ENCODE results near the gene RASSF1. TPM values are rescaled to one million over a fixed set of nuclear protein-coding genes. Genes with fewer than 3 reads are reported as not detected.

The RASSF1 gene
- total and polyA plus RNA-seq, 5 donors, result 15.6 to 20.4 (median 15.9) TPM

- Histone ChIP-seq H3K27ac (ENCODE audit: low read length) (peak overlapping the region; percentile 96), H3K4me3 (ENCODE audit: low read length) (peak overlapping the region; percentile 85), H3K4me1 (ENCODE audit: control insufficient read depth, insufficient read depth, low read length) (peaks cover 9% of the 10 kb centered on the region), H3K9me3 (ENCODE audit: control insufficient read depth, low read length) (no peaks in the 10 kb centered on the region), H3K27me3 (ENCODE audit: control insufficient read depth, insufficient read depth) (no peaks in the 10 kb centered on the region)
- intact Hi-C loops (cut with DNase I), result loop anchor here in 1 of 4 donors (5.0 kb wide), 1 partner anchor 95 kb away; no protein-coding TSS in a partner anchor
- 13% methylated on average over 14 of the region's 14 CpGs for WGBS
- ATAC-seq, result no peak
- no peak for DNase-seq
Observed at GRCh38 chr3:50322115-50322385, 18.6 kb downstream of the RASSF1 start.

- H3K27ac ChIP-seq (ENCODE audit: low read length), result peak overlapping the region; percentile 96
- ATAC-seq (peak; percentile 35 to 76), DNase-seq (peak; percentile 91 to 97 (median 96))
- H3K9me3 ChIP-seq (ENCODE audit: control insufficient read depth, low read length), result no peaks in the 10 kb centered on the region
- WGBS, result 1% methylated on average over 59 of the region's 59 CpGs
- H3K4me3 ChIP-seq (ENCODE audit: low read length), result peak overlapping the region; percentile 85
- H3K27me3 ChIP-seq (ENCODE audit: control insufficient read depth, insufficient read depth), result no peaks in the 10 kb centered on the region
- peaks cover 9% of the 10 kb centered on the region for H3K4me1 ChIP-seq (ENCODE audit: control insufficient read depth, insufficient read depth, low read length)
- intact Hi-C loops (cut with DNase I), result loop anchor here in 1 of 4 donors (5.0 kb wide), 1 partner anchor 94 kb away; no protein-coding TSS in a partner anchor
Observed at GRCh38 chr3:50321336-50322114, 19.1 kb downstream of the RASSF1 start.

- no peaks in the 10 kb centered on the region for H3K9me3 ChIP-seq (ENCODE audit: control insufficient read depth, low read length)
- under 1% methylated on average over 45 of the region's 45 CpGs for WGBS
- no peaks in the 10 kb centered on the region for H3K27me3 ChIP-seq (ENCODE audit: control insufficient read depth, insufficient read depth)
- H3K4me3 ChIP-seq (ENCODE audit: low read length), result peak overlapping the region; percentile 85
- intact Hi-C loops (cut with DNase I), result loop anchor here in 1 of 4 donors (5.0 kb wide), 1 partner anchor 94 kb away; no protein-coding TSS in a partner anchor
- DNase-seq (peak; percentile 79 to 93 (median 93)), ATAC-seq (peak; percentile 9 to 59)
- peak overlapping the region; percentile 88 for H3K27ac ChIP-seq (ENCODE audit: low read length)
- peaks cover 9% of the 10 kb centered on the region for H3K4me1 ChIP-seq (ENCODE audit: control insufficient read depth, insufficient read depth, low read length)
Observed at GRCh38 chr3:50320853-50321335, 19.7 kb downstream of the RASSF1 start.

GRCh38 chr3:50319894-50320625 lies 20.6 kb downstream of the RASSF1 start:
- Histone ChIP-seq H3K9me3 (ENCODE audit: control insufficient read depth, low read length) (no peaks in the 10 kb centered on the region), H3K27me3 (ENCODE audit: control insufficient read depth, insufficient read depth) (no peaks in the 10 kb centered on the region), H3K27ac (ENCODE audit: low read length) (peak overlapping the region; percentile 88), H3K4me1 (ENCODE audit: control insufficient read depth, insufficient read depth, low read length) (peaks cover 9% of the 10 kb centered on the region), H3K4me3 (ENCODE audit: low read length) (peak overlapping the region; percentile 85)
- 70% methylated on average over 29 of the region's 29 CpGs for WGBS
- DNase-seq, result peak in 1 of 3 donors; percentile 67
- intact Hi-C loops (cut with DNase I), result loop anchor here in 1 of 4 donors (5.0 kb wide), 1 partner anchor 93 kb away; no protein-coding TSS in a partner anchor
- ATAC-seq, result no peak

- 75% methylated on average over 16 of the region's 16 CpGs for WGBS
- intact Hi-C loops (cut with DNase I), result no loop called here
- DNase-seq, result peak in 1 of 3 donors; percentile 52
- Histone ChIP-seq H3K4me1 (ENCODE audit: control insufficient read depth, insufficient read depth, low read length) (peaks cover 8% of the 10 kb centered on the region), H3K4me3 (ENCODE audit: low read length) (no peak overlapping the region), H3K27ac (ENCODE audit: low read length) (no peak overlapping the region), H3K9me3 (ENCODE audit: control insufficient read depth, low read length) (no peaks in the 10 kb centered on the region), H3K27me3 (ENCODE audit: control insufficient read depth, insufficient read depth) (no peaks in the 10 kb centered on the region)
- no peak for ATAC-seq
Observed at GRCh38 chr3:50319181-50319893, 21.3 kb downstream of the RASSF1 start.

- intact Hi-C loops (cut with DNase I), result no loop called here
- DNase-seq (peak in 2 of 3 donors; percentile 66 to 70), ATAC-seq (no peak)
- Histone ChIP-seq H3K4me3 (ENCODE audit: low read length) (no peak overlapping the region), H3K27me3 (ENCODE audit: control insufficient read depth, insufficient read depth) (no peaks in the 10 kb centered on the region), H3K27ac (ENCODE audit: low read length) (no peak overlapping the region), H3K4me1 (ENCODE audit: control insufficient read depth, insufficient read depth, low read length) (peaks cover 4% of the 10 kb centered on the region), H3K9me3 (ENCODE audit: control insufficient read depth, low read length) (no peaks in the 10 kb centered on the region)
- WGBS, result 72% methylated on average over 10 of the region's 10 CpGs
Observed at GRCh38 chr3:50318615-50319014, 22.0 kb downstream of the RASSF1 start.

GRCh38 chr3:50318163-50318562 lies 22.5 kb downstream of the RASSF1 start:
- H3K4me3 ChIP-seq (ENCODE audit: low read length), result no peak overlapping the region
- intact Hi-C loops (cut with DNase I), result no loop called here
- 87% methylated on average over 11 of the region's 11 CpGs for WGBS
- no peak overlapping the region for H3K27ac ChIP-seq (ENCODE audit: low read length)
- DNase-seq (peak in 1 of 3 donors; percentile 51), ATAC-seq (no peak)
- H3K4me1 ChIP-seq (ENCODE audit: control insufficient read depth, insufficient read depth, low read length), result peaks cover 4% of the 10 kb centered on the region
- H3K27me3 ChIP-seq (ENCODE audit: control insufficient read depth, insufficient read depth), result no peaks in the 10 kb centered on the region
- no peaks in the 10 kb centered on the region for H3K9me3 ChIP-seq (ENCODE audit: control insufficient read depth, low read length)

GRCh38 chr3:50317300-50317699 lies 23.3 kb downstream of the RASSF1 start:
- no peak overlapping the region for H3K4me3 ChIP-seq (ENCODE audit: low read length)
- intact Hi-C loops (cut with DNase I), result no loop called here
- 49% methylated on average over 6 of the region's 6 CpGs for WGBS
- H3K4me1 ChIP-seq (ENCODE audit: control insufficient read depth, insufficient read depth, low read length), result peaks cover 4% of the 10 kb centered on the region
- ATAC-seq (no peak), DNase-seq (peak in 2 of 3 donors; percentile 70 to 75)
- no peaks in the 10 kb centered on the region for H3K9me3 ChIP-seq (ENCODE audit: control insufficient read depth, low read length)
- no peaks in the 10 kb centered on the region for H3K27me3 ChIP-seq (ENCODE audit: control insufficient read depth, insufficient read depth)
- H3K27ac ChIP-seq (ENCODE audit: low read length), result peak overlapping the region; percentile 9

GRCh38 chr3:50316657-50317242 lies 23.9 kb downstream of the RASSF1 start:
- WGBS, result 67% methylated on average over 9 of the region's 9 CpGs
- H3K4me3 ChIP-seq (ENCODE audit: low read length), result no peak overlapping the region
- intact Hi-C loops (cut with DNase I), result no loop called here
- H3K27ac ChIP-seq (ENCODE audit: low read length), result no peak overlapping the region
- no peaks in the 10 kb centered on the region for H3K27me3 ChIP-seq (ENCODE audit: control insufficient read depth, insufficient read depth)
- peaks cover 4% of the 10 kb centered on the region for H3K4me1 ChIP-seq (ENCODE audit: control insufficient read depth, insufficient read depth, low read length)
- ATAC-seq (peak in 1 of 2 donors; percentile 3), DNase-seq (peak in 1 of 3 donors; percentile 62)
- no peaks in the 10 kb centered on the region for H3K9me3 ChIP-seq (ENCODE audit: control insufficient read depth, low read length)

GRCh38 chr3:50314816-50315215 lies 25.8 kb downstream of the RASSF1 start:
- Histone ChIP-seq H3K9me3 (ENCODE audit: control insufficient read depth, low read length) (no peaks in the 10 kb centered on the region), H3K27ac (ENCODE audit: low read length) (no peak overlapping the region), H3K27me3 (ENCODE audit: control insufficient read depth, insufficient read depth) (no peaks in the 10 kb centered on the region), H3K4me1 (ENCODE audit: control insufficient read depth, insufficient read depth, low read length) (no peaks in the 10 kb centered on the region), H3K4me3 (ENCODE audit: low read length) (no peak overlapping the region)
- 98% methylated on average over 4 of the region's 4 CpGs for WGBS
- ATAC-seq, result peak in 1 of 2 donors; percentile 38
- DNase-seq, result peak in 1 of 3 donors; percentile 33
- intact Hi-C loops (cut with DNase I), result no loop called here
